OCI-LY3 (cell line): ENCODE measurements around the gene SLC35F4.

ENCODE experiments used
- EZH2phosphoT487 ChIP-seq: fragments of 200-600 bp; shearing (Covaris generic); IDR thresholded peaks from 2 replicates; pipeline ENCODE4 v1.6.1; 2018; ENCODE audit warnings: antibody characterized with exemption, mixed run types, low read depth
- TF ChIP-seq, protein P1 (sequence below): fragments of 200-600, 300-600 bp; sonication (generic); IDR thresholded peaks from 2 replicates; pipeline ENCODE4 v1.5.1; 2014; ENCODE audit warnings: antibody characterized with exemption, low read length, low read depth

DNA sequence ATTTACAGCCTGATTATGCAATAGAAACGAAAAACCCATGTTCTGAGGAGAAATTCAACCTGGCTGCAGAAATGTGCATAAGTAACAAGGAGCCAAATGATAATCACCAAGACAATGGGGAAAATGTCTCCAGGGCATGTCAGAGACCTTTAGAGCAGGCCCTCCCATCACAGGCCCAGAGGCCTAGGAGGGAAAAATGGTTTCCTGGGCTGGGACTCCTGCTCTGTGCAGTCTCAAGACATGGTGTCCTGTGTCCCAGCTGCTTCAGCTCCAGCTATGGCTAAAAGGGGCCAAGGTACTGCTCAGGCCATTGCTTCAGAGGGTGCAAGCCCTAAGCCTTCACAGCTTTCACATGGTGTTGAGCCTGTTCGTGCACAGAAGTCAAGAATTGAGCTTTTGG is 156.0 kb downstream of the SLC35F4 start:
- TF ChIP-seq, protein P1, sequence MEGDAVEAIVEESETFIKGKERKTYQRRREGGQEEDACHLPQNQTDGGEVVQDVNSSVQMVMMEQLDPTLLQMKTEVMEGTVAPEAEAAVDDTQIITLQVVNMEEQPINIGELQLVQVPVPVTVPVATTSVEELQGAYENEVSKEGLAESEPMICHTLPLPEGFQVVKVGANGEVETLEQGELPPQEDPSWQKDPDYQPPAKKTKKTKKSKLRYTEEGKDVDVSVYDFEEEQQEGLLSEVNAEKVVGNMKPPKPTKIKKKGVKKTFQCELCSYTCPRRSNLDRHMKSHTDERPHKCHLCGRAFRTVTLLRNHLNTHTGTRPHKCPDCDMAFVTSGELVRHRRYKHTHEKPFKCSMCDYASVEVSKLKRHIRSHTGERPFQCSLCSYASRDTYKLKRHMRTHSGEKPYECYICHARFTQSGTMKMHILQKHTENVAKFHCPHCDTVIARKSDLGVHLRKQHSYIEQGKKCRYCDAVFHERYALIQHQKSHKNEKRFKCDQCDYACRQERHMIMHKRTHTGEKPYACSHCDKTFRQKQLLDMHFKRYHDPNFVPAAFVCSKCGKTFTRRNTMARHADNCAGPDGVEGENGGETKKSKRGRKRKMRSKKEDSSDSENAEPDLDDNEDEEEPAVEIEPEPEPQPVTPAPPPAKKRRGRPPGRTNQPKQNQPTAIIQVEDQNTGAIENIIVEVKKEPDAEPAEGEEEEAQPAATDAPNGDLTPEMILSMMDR = no peak
- no peak for TF ChIP-seq EZH2phosphoT487
